Fibroblast of peridontal ligament (primary cell): ENCODE data around the gene NEU2.
A peak's percentile ranks its signal among the peaks of the same experiment; 100 is the strongest.
"Not testable (repeated sequence)": the region's sequence is repeated elsewhere in the genome, so short reads cannot be mapped to it uniquely, and the experiment has no call there.

Experiments used
- DNase-seq: peaks from one replicate; pipeline ENCODE4 v3.0.0-alpha.2; 2010; ENCODE audit errors: extremely low read depth

The NEU2 gene

GRCh38 chr2:233010569-233011267 lies 21.8 kb upstream of the NEU2 start:
- DNase-seq: no peak

GRCh38 chr2:233011268-233011650 lies 21.2 kb upstream of the NEU2 start:
- no peak for DNase-seq

- DNase-seq: no peak
Measured at GRCh38 chr2:233011702-233012131, 20.8 kb upstream of the NEU2 start.

GRCh38 chr2:233012301-233012971 lies 20.0 kb upstream of the NEU2 start:
- DNase-seq: no peak

GRCh38 chr2:233013027-233013461 lies 19.4 kb upstream of the NEU2 start, which contains the start of gene NGEF:
TSS of gene NGEF (minus strand) at chr2:233013256. CDS start at chr2:232974890, 38,366 bp downstream.
- no peak for DNase-seq

- no peak for DNase-seq
Measured at GRCh38 chr2:233013650-233014049, 18.8 kb upstream of the NEU2 start.

GRCh38 chr2:233015019-233015645 lies 17.3 kb upstream of the NEU2 start:
- no peak for DNase-seq

- DNase-seq: no peak
Measured at GRCh38 chr2:233017947-233018346, 14.5 kb upstream of the NEU2 start.

- not testable (repeated sequence) for DNase-seq
Measured at GRCh38 chr2:233019610-233020009, 12.9 kb upstream of the NEU2 start.

- no peak for DNase-seq
Measured at GRCh38 chr2:233020454-233020853, 12.0 kb upstream of the NEU2 start.

GRCh38 chr2:233021771-233022170 lies 10.7 kb upstream of the NEU2 start:
- DNase-seq: no peak

- DNase-seq: no peak
Measured at GRCh38 chr2:233022561-233022960, 9.9 kb upstream of the NEU2 start.

- no peak for DNase-seq
Measured at GRCh38 chr2:233023007-233023760, 9.3 kb upstream of the NEU2 start.

- no peak for DNase-seq
Measured at GRCh38 chr2:233023761-233024410, 8.6 kb upstream of the NEU2 start.

GRCh38 chr2:233025706-233026105 lies 6.8 kb upstream of the NEU2 start:
- DNase-seq: no peak

GRCh38 chr2:233026198-233026813 lies 6.2 kb upstream of the NEU2 start:
- peak; percentile 71 for DNase-seq

GRCh38 chr2:233029321-233029720 lies 3.2 kb upstream of the NEU2 start:
- DNase-seq: no peak

- no peak for DNase-seq
Measured at GRCh38 chr2:233031556-233032500, 644 bp upstream of the NEU2 start.

GRCh38 chr2:233033672-233034071 lies 1.2 kb downstream of the NEU2 start:
- DNase-seq: no peak
